GM12865 (cell line): Measurements from ENCODE around the gene PDZD2.

Experiments used
- DNase-seq: peaks from one replicate; pipeline ENCODE4 v3.0.0; 2010; ENCODE audit warnings: low read depth
- H3K4me3 ChIP-seq: 2 replicates; pipeline ENCODE4 v1.5.1; 2011; ENCODE audit warnings: mild to moderate bottlenecking, low read depth, low read length, control low read depth
- CTCF ChIP-seq: IDR thresholded peaks from 2 replicates; pipeline ENCODE4 v1.5.1; 2011; ENCODE audit warnings: low read length, control low read depth, low read depth, inconsistent platforms; ENCODE audit not compliant: insufficient read depth; ENCODE audit errors: missing control alignments

Gene PDZD2

DNA sequence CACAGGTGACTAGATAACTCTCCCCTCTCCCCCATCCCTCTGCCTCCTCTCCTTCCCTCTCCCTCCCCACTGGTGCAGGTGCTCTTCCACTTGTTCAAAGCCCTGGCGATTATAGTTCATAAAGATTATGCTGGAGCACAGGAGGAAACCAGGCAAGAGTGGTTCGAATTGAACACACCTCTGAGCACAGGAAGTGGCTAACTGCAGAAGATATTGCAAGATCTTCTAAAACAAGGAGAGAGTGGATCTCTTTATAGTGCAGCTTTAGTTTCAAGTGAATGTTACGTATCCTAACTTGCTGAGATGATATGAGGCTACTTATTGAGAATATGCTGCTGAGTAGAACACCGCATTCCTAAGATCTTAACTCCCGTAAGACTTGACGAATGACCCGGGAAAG, 356.8 kb downstream of the PDZD2 start:
- DNase-seq = no peak
- no peak overlapping the region for H3K4me3 ChIP-seq
- no peak for TF ChIP-seq CTCF

DNA sequence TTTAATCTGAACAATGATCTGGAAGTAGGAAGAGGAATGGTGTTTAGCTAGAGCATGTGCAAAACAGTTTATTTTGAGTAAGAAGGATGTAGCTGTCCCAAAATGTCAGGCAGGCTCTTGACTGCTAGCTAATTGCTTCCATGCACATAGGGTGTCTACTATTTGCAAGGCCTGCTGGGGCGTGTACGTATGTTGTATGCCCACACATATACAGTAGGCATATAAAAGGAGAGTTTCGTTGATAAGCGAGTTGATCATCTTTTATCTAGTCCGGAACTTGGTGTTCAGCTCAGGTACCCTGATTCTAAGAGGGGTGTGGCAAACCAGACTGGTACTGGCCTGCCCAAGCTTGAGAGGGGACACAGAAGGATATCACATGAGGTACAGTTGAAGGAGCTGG, 358.0 kb downstream of the PDZD2 start:
- no peak for DNase-seq
- no peak for TF ChIP-seq CTCF
- no peak overlapping the region for H3K4me3 ChIP-seq

- no peak overlapping the region for H3K4me3 ChIP-seq
- no peak for TF ChIP-seq CTCF
- DNase-seq = no peak
Measured at GRCh38 chr5:31999470-31999869, 360.5 kb downstream of the PDZD2 start.

DNA sequence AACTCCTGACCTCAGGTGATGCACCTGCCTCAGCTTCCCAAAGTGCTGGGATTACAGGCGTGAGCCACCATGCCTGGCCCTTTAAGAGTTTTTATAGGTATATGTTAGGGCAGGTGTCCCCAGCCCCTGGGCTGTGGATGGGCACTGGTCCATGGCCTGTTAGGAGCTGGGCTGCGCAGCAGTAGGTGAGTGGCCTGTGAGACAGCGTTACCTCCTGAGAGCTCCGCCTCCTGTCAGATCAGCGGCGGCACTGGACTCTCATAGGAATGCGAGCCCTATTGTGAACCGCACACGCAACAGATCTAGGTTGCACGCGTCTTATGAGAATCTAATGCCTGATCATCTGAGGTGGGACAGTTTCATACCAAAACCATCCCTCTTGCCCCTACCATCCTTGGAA, 361.8 kb downstream of the PDZD2 start:
- DNase-seq = no peak
- no peak overlapping the region for H3K4me3 ChIP-seq
- no peak for TF ChIP-seq CTCF

- no peak for TF ChIP-seq CTCF
- no peak for DNase-seq
- no peak overlapping the region for H3K4me3 ChIP-seq
Measured at GRCh38 chr5:32001284-32001683, 362.4 kb downstream of the PDZD2 start.

- no peak for DNase-seq
- H3K4me3 ChIP-seq = no peak overlapping the region
- TF ChIP-seq CTCF = no peak
Measured at GRCh38 chr5:32001707-32002106, 362.8 kb downstream of the PDZD2 start.

GRCh38 chr5:32002755-32003154, 363.8 kb downstream of the PDZD2 start:
- TF ChIP-seq CTCF = no peak
- no peak for DNase-seq
- no peak overlapping the region for H3K4me3 ChIP-seq
